ENCODE results near the gene AOPEP.
"Not testable (repeated sequence)": the region's sequence is repeated elsewhere in the genome, so short reads cannot be mapped to it uniquely, and the experiment has no call there.

The AOPEP gene

DNA sequence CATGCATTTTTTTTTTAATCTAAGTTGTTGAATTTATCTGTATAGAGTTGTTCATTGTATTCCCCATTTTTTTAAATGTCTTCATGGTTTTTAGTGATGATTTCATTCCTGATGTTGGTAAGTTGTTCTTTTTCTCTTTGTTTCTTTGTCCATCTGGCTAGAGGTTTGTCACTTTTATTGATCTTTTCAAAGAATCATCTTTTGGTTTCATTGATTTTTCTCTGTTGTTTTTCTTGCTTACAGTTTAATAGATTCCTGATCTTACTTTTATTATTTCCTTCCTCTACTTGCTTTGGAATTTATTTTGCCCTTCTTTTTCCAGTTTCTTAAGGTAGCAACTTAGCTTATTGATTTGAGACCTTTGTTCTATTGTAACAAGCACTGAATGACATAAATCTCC is 114.2 kb downstream of the AOPEP start:
- TF ChIP-seq, protein P1, sequence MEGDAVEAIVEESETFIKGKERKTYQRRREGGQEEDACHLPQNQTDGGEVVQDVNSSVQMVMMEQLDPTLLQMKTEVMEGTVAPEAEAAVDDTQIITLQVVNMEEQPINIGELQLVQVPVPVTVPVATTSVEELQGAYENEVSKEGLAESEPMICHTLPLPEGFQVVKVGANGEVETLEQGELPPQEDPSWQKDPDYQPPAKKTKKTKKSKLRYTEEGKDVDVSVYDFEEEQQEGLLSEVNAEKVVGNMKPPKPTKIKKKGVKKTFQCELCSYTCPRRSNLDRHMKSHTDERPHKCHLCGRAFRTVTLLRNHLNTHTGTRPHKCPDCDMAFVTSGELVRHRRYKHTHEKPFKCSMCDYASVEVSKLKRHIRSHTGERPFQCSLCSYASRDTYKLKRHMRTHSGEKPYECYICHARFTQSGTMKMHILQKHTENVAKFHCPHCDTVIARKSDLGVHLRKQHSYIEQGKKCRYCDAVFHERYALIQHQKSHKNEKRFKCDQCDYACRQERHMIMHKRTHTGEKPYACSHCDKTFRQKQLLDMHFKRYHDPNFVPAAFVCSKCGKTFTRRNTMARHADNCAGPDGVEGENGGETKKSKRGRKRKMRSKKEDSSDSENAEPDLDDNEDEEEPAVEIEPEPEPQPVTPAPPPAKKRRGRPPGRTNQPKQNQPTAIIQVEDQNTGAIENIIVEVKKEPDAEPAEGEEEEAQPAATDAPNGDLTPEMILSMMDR (IDR thresholded peaks at IDR 0.05; ENCODE audit: low read depth, low read length), result no peak
- no peak overlapping the region for H3K4me3 ChIP-seq (ENCODE audit: low read depth, low read length)

GRCh38 chr9:94843134-94843533 is 116.6 kb downstream of the AOPEP start:
- H3K4me3 ChIP-seq (ENCODE audit: low read depth, low read length), result no peak overlapping the region
- TF ChIP-seq, protein P1 (IDR thresholded peaks at IDR 0.05; ENCODE audit: low read depth, low read length), result no peak

DNA sequence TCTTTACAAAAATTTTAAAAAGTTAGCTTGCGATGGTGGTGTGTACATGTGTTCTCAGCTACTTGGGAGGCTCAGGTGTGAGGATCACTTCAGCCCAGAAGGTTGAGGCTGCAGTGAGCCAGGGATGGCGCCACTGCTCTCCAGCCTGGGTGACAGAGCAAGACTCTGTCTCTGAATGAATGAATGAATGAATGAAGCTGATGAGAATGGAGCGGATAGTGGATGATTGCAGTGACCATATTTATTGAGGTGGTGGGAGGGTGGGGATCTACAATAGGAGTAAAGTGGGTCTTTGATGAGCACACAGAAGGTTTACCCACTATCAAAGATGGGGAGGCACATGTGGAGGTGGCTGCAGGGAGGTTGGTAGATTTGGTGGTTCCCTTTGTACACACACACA is 120.2 kb downstream of the AOPEP start:
- TF ChIP-seq, protein P1 (IDR thresholded peaks at IDR 0.05; ENCODE audit: low read depth, low read length), result no peak
- H3K4me3 ChIP-seq (ENCODE audit: low read depth, low read length), result no peak overlapping the region

DNA sequence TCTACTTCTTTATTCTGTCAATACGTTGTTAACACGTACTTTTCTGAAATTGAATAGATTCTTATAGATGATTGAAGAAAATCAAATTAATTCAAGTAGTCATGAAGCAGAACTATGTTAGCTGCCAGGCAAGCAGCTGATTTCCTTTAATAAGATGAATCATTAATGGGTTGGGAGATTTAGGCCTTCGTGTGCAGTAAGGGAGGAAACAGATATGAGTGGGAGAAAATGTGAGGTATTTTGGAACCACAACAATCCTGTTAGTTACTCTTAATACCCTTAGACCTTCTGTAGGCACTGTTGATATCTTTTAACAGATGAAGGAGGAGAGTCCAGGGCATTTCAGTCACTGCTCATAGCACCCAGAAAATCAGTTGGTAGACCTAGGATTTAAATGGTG is 121.0 kb downstream of the AOPEP start:
- H3K4me3 ChIP-seq (ENCODE audit: low read depth, low read length), result no peak overlapping the region
- TF ChIP-seq, protein P1 (IDR thresholded peaks at IDR 0.05; ENCODE audit: low read depth, low read length), result no peak

GRCh38 chr9:94848791-94849190 is 122.3 kb downstream of the AOPEP start:
- H3K4me3 ChIP-seq (ENCODE audit: low read depth, low read length), result not testable (repeated sequence)

- TF ChIP-seq, protein P1 (IDR thresholded peaks at IDR 0.05; ENCODE audit: low read depth, low read length), result no peak
- no peak overlapping the region for H3K4me3 ChIP-seq (ENCODE audit: low read depth, low read length)
Observed at GRCh38 chr9:94850540-94851434, 124.3 kb downstream of the AOPEP start.

GRCh38 chr9:94851467-94851866 is 125.0 kb downstream of the AOPEP start:
- TF ChIP-seq, protein P1 (IDR thresholded peaks at IDR 0.05; ENCODE audit: low read depth, low read length), result no peak
- H3K4me3 ChIP-seq (ENCODE audit: low read depth, low read length), result no peak overlapping the region

All from WI38 (cell line).